KBM-7 (cell line): ENCODE measurements around the gene CHST5.
"Not testable (repeated sequence)": the region's sequence is repeated elsewhere in the genome, so short reads cannot be mapped to it uniquely, and the experiment has no call there.

Source experiments
- DNase-seq: peaks from one replicate; pipeline ENCODE4 v3.0.0-alpha.2; 2015
- in situ Hi-C: fragments of 300-500 bp; cut with MboI; formaldehyde crosslinking; loops from 2 replicates; pipeline ENCODE4 v1.14.3; 2020; ENCODE audit warnings: low sequenced_read_pairs, low pct_unique_long_range_greater_than_20kb, mixed read lengths

CHST5 gene

GRCh38 chr16:75555213-75555706, 19.4 kb upstream of the CHST5 start:
- DNase-seq = peak; percentile 16
- in situ Hi-C loops = no loop called here

DNA sequence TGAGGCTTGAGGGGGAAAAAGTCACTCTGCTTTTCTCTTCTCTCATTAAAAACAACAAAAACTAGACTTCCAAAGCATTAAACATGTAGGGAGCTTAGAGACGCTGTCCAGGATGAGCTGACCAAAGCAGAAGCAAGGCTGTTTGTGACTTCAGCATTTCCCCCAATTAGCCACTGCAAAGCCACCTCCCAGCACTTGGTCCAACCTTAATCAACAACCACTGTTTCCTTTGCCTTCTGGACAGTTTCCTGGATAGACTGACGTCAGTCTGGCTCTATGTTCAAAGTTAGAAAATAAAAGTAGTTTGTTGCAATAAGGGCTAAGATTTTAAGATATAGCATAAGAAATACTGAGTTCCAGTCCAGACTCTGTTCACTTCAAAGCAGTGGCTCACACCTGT, 17.0 kb upstream of the CHST5 start:
- in situ Hi-C loops = no loop called here
- DNase-seq = no peak

DNA sequence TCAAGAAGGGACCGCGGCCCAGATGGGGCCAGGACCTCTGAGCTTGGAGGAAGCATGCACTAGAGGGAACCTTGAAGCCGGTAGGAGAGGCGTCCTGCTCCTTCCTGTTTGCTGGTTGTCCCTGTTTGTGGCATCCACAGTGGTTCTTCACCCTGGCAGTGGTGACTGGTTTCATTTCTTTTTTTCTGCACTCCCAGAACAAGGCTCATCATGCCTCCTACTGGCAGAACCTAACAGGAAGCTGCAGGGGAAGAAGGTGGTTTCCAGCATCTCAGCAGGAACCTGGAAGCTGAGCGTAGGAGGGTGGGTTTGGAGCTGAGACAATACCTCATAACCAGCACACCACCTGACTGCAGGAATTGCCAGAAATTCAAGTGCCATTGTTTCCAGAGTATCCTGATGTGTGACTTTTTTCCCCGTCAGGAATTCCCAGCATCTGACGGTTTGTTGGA, 14.3 kb upstream of the CHST5 start:
- peak; percentile 87 for DNase-seq
- in situ Hi-C loops = no loop called here

DNA sequence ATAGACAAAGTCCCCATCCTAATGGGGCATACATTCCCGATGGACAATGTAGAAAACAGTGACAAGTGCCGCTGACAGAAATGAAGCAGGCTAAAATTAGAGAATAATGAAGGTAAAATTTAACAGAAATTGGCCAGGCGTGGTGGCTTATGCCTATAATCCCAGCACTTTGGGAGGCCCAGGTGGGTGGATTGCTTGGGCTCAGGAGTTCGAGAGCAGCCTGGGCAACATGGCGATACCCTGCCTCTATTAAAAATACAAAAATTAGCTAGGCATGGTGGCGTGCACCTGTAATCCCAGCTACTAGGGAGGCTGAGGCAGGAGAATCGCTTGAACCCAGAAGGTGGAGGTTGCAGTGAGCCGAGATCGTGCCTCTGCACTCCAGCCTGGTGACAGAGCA, 12.5 kb upstream of the CHST5 start:
- in situ Hi-C loops, DNase-seq: not testable (repeated sequence)

DNA sequence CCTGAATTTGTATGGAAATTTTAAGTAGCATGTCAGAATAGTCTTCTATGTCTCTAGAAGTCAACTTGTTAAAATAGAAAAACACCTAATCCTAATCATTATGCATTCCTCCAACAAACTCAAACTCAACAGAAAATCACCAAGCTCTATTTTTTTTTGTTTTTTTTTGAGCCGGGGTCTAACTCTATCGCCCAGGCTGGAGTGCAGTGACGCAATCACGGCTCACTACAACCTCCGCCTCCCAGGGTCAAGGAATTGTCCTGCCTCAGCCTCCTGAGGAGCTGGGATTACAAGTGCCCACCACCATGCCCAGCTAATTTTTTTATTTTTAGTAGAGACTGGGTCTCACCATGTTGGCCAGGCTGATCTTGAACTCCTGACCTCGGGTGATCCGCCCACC, 10.4 kb upstream of the CHST5 start:
- DNase-seq = no peak
- in situ Hi-C loops = no loop called here

DNA sequence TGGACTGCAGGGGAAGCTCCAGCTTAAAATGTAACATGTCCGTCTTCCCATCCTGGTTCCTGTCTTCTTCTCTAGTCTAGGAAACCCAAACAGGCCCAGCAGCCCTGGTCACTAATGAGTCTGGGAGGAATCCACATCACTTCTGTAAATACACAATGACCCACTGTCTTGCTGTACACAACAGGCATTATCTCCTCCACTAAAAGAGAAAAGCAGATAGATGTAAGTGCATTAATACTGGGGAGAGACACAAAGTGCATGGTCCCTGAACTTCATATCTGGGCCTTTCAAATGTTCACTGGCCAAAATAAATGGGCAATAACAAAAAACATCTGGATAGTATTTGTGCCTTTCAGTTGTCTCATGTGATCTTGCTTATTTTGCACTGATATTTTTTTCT, 10.0 kb upstream of the CHST5 start:
- in situ Hi-C loops, DNase-seq: not testable (repeated sequence)

DNA sequence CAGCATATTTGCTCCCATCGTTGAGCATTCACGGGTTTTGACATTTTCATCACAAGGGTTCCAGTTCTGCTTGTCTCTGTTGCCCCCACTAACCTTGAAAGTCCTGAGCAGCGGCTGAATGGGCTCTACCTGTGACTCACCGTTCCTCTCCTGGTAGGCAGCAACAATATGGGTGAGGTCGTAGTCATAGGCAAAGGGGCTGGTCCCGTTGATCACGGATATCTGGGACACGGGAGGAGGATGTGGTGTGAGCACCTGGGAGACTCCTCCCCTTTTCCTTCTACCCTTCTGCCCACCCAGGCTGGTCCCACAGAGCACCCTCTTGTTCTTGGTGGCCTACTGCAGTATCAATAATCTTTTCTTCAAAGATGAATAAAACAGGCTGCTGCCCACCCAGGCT, 6.6 kb upstream of the CHST5 start:
- DNase-seq, in situ Hi-C loops: not testable (repeated sequence)

DNA sequence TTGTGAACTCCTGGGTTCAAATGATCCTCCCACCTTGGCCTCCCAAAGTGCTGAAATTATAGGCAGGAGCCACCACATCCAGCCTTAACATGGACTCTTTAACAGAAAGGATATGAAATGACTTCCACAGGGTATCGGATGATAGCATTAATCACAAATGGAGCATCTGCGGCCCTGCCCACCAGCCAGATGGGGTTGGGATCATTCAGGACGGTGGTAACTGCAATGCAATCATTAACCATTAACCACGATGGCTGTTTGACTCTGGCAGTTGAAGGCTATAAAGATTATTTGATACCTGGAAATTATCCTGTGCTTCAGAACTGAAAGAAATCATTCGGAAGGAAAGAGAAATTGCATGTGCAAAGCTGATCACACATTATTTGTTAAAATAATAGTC, 5.3 kb upstream of the CHST5 start:
- no peak for DNase-seq
- in situ Hi-C loops = no loop called here

GRCh38 chr16:75538882-75539565, 3.1 kb upstream of the CHST5 start:
- in situ Hi-C loops, DNase-seq: not testable (repeated sequence)

DNA sequence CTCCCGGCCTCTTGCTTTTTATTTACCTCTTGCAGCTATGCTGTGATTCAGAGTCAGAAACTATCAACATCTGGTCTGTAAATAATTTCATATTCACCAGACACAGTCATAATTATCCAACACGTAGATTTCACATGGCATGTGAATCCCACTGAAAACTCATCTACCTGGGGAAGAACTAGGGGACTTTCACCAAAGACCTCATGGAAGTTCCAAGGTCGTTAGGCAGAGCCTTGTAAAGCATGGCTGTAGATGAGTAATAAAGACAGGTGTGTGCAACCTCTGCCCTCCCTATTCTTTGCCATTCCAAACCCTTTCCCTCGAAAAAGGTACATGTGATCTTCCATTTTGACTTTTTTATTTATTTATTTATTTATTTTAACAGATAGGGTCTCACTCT, 1.9 kb upstream of the CHST5 start:
- in situ Hi-C loops = no loop called here
- no peak for DNase-seq

DNA sequence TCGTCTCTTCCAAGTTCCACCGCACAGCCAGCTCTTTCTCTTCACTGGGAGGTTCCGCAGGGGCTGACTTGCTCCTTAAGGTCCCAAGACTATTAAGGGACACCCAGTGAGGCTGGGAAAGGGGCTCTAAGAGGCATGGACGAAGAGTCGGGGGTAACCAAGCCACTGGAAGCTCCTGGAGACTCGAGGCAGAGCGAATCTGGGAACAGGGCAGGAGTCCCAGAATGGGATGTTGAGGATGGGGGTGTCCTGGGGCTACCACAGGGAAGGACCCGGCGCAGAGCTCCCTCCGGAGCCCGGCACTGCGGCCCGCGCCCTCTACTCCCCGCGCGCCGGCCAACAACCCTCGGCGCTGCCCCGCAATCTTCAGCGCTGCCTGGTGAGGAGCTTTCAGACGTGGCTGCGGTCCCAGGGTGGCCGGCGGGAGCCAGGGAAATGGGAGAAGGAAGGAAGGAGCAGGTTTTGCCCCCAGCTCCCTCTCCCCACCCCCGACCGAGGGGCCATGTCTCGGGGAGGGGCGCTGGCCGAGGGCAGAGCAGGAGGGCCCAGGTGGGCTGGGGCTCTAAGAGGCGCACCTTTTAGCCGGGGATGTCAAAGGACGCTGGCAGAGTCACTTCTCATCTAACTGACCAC, 581 bp downstream of the CHST5 start:
- no peak for DNase-seq
- in situ Hi-C loops = no loop called here

DNA sequence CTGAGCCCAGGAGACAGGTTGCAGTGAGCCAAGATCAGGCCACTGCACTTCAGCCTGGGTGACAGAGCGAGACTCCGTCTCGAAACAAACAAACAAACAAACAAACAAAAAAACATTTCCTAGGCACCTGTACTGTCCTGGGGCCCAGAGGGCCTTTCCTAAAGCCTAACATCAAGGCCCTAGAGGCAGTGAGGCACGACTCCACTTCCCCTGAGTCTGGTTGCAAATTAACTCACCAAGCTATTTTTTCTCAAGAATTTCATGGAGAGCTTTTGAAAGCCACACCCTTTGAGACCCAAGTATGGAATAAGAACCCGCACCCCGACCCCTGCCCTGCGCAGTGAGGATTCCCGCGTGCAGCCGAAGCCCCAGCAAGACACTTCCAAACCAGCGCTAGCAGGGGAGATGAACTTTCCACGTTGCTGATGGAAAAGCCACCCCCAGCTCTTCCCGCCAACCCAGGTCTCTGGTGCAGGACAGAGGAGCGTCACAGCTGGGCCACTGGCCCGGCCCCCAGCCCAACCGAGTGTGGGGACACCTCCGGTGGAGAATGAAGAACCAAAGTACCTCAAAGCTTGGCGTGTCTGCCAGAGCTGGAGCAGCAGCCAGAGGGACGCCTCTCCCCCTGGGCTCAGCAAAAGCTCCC, 1.2 kb downstream of the CHST5 start:
- in situ Hi-C loops = no loop called here
- no peak for DNase-seq

DNA sequence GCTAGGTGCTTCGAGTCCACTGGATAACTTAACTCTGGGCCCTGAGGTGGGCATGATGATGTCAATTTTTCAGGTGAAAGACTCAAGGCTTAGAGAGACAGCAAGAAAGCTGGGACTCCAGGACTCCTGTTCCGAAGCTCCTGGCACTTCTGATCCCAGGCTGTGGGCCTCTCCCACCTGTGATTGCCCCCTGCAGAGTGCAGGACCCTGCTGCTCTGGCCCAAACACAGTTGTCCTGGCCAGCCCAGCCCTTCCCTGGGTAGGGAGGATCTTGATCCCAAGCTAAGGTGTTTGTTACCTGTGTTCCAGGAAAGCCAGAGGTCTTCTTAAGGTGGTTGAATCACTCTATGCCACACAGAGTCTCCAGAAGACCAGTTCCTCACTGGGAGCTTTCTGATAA, 3.1 kb downstream of the CHST5 start:
- in situ Hi-C loops = no loop called here
- no peak for DNase-seq

- DNase-seq = no peak
- in situ Hi-C loops = no loop called here
Measured at GRCh38 chr16:75532142-75532765, 3.7 kb downstream of the CHST5 start.

DNA sequence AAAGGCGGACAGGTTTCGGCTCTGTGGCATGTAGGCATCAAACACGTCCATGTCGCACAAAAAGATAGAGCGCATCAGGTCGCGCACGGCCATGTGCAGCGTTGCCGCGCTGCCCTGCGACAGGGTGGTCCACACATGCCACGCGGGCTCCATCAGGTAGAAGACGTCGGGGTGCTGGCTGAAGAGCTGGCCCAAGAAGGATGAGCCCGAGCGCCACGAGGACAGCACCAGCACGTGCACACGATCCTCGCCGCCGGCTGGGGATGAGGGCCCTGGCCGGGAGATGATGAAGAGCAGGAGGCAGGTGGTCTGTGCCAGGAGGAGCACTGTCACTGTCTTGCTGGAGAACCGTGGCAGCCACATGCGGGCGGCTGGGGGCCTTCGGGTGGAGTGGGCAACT, 5.9 kb downstream of the CHST5 start:
- in situ Hi-C loops = no loop called here
- no peak for DNase-seq

DNA sequence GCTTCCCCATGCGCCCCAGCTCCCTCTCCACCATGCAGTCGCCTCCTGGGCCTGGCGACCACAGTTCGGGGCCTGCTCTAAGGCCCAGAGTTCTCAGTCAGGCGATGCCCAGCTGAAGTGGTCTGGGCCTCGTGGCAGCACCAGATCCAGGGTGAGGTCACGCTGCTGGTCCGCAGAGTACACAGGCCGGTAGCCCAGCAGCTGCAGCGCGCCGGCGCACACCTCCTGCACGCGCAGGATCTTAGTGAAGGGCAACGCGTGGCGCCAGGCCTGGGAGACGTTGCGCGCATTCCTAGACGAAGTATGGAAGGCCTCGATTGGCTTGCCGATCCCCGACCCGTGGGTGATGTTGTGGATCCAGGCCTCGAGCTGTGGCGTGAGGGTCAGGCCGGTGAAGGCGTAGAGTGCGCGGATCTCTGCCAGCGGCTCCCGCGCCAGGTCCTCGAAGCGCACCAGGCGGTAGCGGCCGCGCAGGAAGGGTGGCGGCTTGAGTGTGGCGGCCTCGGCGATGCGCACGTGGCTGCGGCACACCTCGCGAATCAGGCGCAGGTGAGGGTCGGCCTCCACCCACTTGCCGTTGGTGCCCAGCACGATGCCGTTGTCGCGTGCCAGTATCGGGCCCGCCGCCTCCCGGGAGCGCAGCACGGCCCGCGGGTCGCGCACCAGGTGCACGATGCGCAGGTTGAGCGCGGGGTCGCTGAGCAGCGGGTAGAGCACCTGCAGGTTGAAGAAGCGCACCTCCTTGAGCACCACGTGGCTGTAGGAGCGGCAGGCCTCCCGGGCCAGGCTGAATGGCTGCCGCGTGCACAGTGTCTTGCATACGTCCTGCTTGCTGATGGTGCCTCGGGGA, 6.6 kb downstream of the CHST5 start:
- in situ Hi-C loops = no loop called here
- no peak for DNase-seq

DNA sequence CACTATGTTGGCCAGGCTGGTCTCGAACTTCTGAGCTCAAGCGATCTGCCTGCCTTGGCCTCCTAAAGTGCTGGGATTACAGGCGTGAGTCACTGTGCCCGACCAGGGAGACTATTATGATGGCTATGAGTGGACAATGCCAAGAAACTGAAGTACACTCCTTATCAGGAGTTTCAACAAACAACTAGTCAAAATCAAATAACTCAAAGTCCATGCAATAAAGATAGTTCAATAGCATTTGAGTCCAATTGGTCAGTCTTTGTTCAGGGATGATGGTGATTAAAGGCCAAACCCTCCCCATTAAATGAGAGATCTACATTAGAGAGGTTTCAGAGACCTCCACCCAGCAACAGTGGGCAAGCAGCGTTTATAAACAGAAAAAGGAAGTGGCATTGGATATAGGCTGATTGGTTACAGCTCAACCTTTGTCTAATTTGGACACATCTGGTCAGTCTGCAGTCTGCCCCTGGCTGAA, 8.0 kb downstream of the CHST5 start:
- no peak for DNase-seq
- in situ Hi-C loops = no loop called here

DNA sequence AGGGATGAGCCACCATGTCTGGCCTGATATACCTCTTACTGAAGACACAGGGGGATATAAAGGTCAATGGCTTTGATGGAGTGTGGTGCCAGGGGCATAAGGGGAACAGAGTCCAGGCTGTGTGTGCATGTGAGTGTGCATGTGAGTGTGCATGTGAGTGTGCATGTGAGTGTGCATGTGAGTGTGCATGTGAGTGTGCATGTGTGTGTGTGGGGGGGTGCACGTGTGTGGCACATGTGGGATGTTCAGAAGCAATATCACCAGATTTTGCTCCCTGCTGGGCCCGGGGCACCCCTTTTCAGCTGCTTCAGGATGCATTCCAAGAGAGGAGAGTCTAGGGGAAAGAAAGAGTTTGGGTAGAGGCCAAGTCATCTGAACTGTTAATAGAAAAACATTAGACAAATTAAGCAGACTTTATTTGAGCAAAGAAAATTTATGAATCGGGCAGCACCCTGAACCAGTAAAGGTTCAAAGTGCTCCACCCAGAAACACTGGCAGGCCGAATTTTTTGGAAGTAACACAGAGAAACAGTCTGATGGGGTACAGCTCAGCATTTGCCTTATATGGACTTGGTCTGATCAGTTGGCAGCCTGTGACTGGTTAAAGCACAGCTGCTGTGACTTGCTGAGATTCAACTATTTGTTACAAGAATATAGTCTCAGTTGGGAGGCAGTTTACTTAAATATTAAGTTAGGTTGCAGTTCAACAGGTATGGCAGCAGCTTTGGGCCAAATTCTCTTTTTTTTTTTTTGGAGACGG, 9.7 kb downstream of the CHST5 start:
- in situ Hi-C loops = no loop called here
- no peak for DNase-seq
